Activated CD4-positive, alpha-beta T cell treated with anti-CD3 and anti-CD28 coated beads for 48 hours (primary cell): Measurements from ENCODE around the gene ZBTB16.

Experiments used
- DNase-seq: peaks from one replicate; pipeline ENCODE4 v3.0.0-alpha.2; 2020

ZBTB16 gene

DNA sequence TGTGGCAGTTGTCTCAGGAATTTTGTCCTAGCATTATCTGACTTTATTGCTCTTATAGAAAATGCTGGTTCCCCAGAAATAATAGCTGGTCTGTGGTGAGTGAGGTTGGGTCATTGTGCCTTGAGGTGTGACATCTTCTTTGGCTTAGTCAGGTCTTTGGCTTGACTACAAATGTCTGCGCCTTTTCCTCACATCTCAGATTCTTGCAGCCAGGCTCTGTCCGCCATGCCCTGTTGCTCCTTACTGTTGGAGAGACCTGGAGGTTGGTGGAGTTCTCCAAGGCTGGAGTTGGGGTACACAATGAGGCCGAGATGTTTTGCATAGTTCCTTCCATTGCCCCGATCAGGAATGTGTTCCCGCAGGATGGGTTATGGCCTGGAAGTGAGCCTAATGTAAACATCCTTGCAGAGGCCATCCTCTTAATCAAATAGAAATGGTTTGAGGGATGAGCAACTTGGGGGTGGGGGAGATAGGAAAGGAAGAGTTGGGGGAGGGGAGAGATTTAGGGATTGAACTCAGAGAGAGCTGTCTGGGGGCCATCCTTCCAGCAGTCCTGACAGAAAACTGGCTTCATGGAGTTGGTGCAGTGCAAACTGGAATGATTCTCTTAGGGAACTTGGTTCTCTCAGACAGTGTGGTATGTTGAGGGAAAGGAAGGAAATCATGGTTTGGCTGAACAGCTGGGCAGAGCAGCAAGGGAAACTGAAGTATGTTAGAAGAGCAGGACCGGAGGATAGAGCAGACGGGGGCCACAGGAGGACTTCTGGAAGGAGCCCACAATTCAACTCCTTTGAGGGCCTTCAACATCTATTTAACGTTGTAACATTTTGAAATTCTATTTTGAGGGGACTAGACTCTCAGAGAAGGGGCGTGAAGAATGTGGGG lies 49.9 kb downstream of the ZBTB16 start:
- no peak for DNase-seq

DNA sequence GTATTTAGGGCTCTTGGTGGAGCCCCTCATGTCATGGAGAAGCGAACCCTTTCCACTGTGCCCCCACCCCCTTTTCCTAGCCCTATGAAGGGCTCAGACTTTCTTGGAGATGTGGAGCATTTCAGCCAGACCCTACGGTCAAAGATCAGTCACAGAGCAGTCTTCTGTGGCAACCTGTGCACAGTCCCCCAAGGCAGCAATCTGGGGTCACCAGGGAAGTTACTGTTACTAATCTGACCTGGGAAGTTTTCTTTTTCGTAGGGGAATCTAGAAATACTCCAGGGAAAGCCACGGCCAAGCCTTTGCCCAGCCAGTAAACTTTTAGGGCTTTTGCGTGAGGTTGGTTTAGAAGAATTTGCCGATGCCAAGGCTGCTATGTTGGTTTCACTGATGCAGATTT lies 50.6 kb downstream of the ZBTB16 start:
- no peak for DNase-seq

DNA sequence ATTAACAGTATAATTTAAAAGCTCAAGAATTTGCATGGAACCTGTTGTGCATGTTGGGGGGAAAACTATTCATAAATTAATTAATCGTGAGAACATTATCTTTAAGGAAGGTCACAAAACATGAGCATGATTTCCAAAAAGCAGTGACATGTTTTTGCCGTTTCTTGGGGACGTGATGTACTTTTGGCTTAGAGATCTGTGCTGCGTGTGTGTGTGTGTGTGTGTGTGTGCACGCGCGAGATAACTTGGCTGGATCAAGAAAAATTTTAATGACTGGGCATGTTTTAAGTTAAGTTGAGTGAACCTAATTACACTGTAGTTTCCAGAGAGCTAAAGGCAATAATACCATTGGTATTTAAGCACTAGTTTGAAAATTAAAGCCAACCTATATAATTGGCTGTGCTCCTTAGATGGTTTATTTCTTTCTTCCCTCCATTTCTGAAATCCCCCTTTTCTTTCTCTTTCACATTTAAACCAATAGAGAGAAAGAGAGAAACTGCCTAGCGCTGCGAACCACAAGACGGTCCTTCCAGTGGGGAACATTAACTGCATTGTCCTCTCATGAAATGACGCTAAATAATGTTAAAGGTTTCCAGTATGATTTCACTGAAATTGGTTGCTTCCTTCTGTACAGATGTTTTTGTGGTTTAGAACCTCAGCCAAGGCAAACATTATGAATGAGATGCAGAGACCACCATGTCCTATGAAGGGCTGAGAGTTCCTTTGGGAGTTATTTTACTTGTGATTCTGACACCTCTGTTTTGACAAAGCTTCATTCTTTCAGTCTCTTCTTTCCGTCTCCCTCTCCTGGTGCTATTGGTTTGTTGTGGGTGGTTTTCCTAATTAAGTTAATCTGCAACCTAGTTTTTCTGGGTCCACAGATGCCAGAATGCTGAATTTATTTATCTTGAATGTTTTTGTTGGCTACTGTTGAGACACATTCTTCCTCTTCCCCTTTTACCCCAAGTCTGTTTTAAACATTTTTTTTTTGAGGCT lies 51.7 kb downstream of the ZBTB16 start:
- DNase-seq, result no peak

DNA sequence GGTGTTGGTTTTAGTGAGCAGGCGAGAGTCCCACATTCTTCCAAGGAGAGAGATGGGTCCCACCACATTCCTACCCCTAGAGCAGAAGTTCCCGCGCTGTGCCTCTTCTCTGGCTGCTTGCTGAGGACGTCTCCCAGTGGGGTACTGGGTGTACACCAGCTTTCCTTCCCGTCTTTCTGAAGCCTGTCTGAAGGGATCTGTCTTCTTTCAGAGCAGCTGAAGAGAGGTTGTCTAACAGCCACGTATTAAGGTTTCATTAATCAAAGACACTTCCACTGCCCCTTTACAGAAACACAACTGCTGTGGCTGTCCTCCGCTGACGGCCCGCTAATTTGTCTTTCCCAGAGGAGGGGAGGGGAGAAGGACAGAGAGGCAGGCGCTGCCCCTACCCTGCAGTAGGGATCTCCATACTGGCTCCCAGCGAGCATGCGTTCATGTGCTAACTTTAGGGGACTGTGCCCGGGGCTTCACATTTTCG lies 56.0 kb downstream of the ZBTB16 start:
- no peak for DNase-seq

DNA sequence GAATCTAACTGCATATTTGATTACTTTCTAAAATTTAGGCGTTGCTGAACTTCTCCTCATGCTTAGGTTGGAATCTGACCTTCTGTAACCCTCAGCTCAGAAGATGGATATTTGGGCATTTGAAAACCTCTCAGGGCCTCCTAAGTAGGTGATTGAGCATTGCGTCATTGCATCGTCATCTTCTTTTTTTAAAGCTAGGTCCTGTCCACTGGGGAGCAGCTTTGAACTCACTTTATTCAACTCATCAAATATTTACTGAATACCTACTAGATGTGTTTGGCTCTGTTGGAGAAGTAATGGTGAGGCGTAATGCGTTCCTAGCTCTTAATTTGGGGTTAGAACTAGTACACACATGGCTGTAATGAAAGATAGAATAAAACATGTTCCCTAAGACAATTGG lies 56.8 kb downstream of the ZBTB16 start:
- no peak for DNase-seq

DNA sequence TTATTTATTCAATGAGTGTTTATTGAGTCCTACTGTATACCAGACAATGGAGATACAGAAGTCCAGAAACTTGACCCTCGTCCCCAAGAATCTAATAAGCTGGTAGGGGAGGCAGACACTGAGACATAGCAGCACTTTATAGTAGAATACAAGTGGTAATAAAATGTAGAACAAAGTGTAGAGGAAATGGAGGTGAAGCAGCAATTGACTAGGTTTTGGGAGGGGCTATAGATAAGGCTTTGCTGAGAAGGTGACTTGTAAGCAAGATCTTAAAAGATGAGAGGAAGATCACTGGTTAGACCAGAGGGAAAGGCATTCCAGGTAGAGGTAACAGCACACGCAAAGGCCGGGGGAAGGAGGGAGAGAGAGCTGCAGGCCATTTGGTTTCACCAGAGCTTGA lies 57.3 kb downstream of the ZBTB16 start:
- no peak for DNase-seq

DNA sequence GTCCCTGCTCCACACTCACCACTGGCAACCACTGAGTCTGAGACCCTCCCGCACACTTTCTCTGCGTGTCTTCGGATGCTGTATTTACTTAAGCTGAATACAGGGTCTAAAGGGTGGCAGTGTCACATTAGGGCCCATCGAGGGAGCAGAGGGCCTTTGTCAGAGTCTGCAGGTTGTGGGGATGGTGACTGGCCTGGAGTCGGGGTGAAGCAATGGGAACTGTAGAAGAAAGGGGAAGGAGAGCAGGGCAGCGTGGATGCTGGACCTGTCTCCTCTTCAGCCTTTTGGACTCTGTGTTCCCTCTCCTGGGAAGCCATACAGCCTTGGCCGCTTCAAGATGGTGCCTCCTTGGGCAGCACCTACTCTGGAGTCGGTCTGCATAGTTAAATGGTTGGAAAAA lies 61.1 kb downstream of the ZBTB16 start:
- DNase-seq, result no peak

DNA sequence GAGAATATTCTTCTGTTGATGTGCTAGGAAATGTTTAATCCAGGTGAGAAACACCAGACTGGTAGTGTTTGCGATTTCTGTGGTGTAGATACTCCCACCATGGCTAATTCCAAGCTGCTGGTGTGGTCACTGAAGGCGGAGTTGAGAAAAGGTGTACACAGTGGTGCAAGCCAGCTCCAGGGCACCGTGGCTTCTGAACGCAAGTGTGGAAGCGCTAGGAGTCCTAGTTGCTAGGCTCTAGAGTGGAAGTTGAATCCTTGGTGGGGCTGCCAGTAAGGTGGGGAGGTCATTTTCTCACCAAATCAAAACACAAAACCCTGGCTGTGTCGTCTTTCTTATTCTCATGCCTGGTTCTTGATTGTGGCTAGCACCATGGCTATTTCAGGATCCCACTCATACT lies 61.6 kb downstream of the ZBTB16 start:
- no peak for DNase-seq

DNA sequence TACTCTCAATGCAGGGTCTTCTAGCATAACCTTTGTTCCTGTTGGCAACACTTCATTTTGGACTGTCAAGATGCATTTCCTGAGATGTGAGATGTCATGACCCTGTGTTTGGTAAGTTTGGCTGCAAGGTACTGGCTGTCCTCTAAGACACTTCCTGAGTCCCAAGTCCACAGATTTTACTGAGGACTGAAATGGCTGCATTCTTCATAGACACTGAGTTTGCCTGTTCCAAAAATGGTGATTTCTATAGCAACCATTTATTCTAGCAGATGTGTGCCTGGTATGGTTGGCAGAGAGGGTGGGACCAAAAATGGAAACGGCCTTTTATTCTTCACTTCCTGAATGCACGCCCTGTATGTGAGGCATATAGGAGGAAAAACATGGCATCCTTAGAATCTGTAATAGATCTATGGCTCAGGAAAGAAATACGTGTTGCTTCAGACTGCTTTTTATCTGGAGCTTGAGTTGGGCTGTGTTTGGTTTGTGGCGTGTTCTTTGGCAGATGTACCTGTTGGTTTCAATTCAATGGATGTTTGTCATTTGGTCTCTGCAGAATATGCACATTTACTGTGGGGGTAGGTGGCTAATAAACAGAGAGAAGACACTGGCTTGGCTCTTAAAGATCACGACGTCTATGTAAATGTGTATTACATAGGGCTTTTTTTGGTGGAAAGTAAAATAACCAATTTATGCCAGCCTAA lies 62.4 kb downstream of the ZBTB16 start:
- DNase-seq, result no peak

DNA sequence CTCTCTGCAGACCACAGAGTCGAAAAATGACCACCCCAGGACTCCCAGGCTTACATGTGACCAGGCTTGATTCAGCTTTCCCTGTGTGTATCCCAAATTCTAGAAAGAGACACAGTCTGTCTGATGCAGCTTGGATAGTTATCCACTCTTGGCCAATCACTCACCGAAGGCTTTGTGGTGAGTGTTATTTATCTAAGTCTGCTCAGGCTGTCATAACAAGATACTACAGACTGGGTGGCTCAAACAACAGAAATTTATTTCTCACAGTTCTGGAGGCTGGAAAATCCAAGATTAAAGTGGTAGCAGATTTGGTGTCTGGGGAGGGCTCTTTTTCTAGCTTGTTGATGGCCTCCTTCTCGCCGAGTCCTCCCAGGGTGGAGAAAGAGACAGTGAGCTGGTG lies 63.2 kb downstream of the ZBTB16 start:
- no peak for DNase-seq

DNA sequence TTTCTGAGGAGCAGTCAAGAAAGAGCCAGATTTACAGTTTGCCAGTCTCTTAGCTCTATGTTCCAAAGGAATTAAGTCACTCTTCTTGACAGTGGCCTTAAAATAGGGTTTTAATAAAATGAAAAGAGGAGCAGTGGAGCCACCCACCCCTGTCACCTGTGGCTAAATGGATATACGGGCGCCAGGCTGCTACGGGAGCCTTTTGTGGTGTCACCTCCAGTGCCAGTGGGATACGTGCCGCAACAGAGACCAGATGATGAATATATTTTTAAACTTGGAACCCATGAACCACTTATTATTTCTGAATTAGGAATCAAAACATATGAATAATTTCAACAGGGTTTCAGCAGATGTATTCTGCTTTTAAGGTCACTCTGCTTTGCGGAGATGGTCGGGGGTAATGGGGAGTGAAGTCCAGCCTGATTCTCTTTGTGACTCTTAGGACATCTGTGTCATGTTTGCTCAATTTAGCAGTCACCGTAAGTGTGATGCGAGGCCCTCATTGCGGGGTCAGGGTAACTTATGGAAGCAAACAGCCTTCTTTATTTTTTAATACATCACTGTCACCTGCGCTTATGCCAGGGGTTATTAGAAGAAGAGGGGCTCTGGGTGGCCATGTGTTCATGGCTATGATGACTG lies 64.3 kb downstream of the ZBTB16 start:
- no peak for DNase-seq

DNA sequence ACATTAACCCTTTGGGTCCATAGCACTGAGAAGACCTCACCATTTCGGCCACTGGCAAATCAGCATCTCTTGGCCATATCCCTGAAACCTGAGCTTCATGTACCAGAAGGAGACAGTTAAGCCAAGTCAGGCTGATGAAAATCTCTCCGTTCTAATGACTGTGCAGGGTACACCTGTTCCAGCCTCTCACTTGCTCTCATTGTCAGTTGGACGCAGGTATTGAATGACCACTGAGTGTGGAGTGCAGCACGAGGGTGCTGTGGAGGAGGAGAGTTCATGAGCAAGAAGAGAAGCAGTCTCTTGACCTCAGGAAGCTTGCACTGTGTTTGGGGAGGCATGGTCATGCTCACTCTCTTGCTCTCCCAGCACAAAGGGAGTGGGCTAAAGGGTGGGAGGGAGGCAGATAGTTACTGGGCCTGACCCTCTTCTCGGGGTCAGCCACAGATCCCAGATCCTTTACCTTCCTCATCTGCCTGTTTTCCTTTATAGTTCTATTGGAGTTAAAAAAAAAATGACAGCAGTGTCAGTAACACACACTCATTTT lies 65.2 kb downstream of the ZBTB16 start:
- no peak for DNase-seq

DNA sequence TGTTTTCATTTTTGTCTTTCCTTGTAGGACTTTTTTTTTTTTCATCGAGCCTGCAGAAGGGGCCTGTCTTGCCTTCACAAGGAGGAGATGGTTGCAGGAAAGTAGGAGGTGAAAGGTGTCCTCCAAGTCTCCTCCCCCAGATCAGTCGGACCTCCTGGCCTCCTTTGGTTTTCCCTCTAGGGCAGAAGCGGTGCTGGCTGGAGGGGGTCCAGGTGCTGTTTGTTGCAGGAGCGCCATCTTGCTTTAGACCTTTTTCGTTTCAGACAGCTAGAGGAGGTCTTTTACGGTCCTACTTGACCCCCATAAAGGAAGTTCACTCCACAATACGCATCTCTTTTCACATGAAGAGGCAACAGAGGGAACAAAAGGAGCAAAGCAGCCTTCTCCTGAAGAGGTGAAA lies 66.0 kb downstream of the ZBTB16 start:
- no peak for DNase-seq

DNA sequence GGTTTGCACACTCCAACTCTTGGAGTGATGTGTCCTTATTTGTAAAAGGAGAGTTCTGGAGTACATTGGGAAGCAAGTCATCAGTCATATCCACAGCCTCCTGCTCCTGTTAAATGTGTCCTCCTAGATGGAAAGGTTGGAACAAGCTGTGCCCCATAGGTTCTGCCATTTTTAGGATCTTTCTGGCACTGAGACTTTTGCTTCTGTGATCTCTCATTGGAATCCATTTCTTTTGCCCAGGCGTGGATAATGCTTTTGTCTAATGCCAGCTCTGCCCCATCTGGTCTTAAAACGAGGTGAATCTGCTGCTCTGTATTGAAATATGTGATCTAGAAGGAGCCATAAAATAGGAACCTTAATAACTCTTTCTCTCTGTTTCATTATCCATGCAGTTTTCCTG lies 66.4 kb downstream of the ZBTB16 start:
- DNase-seq, result no peak

DNA sequence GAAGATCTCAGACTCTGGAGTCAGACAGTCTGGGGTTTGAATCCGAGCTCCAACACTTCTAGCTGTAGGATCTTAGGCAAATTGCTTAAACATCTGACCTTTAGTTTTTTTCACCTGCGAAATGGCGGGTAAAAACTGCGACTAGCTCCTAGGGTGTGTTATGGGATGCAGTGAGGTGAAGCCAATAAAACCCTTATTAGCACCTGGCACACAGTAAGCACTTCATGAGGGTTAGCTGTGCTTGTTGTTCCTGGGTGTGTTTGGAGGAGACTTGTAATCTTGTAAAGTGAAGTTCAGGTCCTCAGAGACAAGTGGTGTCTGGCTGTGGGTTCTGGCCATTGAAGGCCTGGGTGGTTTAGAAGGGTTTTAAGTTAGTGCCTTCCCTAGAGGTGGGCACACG lies 68.9 kb downstream of the ZBTB16 start:
- DNase-seq, result no peak

DNA sequence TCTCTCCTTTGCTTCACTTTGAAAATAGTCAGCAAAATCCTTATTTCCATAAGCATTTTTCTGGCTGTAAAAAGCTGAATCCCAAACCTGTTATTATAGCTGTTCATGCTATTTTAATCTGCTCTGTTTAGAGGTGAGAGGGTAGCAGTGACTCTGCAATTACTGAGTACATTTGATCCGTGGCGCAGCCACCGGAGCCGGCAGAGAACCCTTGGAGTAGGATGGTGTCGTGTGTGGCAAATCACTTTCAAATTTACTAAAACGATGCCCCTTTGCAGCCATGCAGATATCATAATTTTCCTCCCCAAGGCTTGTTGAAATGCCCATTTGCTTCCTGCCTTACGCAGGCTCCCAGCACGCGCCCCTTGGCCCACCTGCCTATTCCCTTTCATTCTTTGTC lies 69.6 kb downstream of the ZBTB16 start:
- DNase-seq, result no peak

DNA sequence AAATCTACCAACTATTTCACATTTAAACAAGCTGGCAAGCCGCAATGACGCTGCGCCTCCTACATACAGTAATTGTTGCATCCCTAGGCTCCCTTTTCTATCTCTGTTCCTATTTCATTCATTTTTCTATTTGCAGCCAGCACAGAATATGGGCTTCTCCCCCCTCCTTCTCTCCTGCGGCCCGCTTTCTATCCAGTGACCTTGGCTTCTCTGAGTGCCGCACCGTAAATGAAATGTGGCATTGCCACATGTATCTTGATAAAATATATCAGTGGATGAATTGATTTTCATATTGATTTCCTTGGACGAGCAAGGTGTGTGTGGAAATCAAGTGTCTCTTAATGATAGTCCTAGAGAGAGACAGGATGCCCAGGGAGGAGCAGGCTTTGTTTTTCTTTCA lies 70.2 kb downstream of the ZBTB16 start:
- no peak for DNase-seq

DNA sequence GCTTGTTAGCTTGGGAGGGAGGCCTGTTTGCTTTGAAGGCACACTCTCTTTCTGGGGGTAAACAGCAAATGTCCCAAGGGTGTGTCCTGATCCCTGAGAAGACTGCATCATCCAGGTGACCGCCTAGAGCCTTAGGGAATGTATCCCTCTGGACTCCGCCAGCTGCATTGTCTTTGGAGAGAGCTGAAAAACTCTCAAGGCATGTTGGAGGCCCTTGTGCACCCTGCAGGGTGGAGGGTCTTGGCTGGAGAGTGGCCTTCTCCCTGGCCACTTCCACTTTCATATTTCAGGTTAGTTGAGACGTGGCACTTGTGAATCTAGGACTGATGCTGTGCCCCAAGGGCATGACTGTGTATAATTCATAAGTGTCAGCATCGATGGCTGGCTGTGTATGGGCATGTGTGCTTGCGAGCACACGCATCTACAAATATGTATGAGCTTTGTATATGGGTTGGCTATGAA lies 70.6 kb downstream of the ZBTB16 start:
- DNase-seq, result no peak

DNA sequence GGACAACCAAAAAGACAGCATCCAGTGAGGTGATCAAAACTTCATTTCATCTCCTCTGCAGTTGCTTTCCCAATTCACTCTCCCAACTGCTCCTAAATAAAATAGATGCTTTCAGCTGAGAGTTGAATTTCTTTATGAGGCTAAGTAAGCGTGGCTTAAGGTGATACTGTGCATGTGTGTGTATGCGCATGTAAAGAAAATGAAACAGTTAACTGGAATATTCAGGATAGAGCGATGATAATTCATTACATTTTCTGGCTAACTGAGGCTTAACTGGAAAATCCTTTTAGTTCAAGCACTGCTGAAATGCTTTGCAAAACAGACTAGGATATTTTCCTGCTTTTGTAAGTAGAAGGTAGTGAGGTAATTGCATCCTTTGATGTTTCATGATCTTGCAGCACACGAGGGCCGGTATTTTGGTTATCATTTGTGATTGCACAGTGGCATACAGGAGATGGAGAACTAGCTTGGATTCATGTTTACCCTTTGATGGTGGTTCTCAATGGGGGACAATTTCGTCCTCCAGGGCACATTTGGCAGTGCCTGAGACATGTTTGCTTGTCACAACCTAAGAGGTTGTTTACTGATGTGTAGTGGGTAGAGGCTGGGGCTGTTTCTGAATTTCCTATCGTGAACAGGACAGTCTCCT lies 71.2 kb downstream of the ZBTB16 start:
- DNase-seq, result no peak

DNA sequence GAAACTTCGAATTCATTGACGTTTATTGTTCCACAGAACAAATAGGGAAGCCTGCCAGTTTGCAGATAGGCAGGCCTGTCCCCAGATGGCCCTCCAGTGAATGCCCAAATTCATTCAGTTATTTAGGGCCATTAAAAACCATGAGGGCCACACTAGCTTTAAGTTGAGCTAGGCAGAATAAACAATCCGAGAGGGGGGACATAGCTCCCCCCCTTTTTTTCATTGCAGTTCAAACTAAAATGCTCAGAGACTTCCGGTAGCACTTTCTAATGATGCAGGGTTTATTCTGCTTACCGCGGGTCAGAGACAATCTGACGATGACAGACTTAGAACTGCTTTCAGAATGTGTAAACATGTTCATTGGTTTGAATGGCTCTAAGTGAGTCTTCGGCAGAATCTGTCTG lies 72.0 kb downstream of the ZBTB16 start:
- DNase-seq, result no peak

DNA sequence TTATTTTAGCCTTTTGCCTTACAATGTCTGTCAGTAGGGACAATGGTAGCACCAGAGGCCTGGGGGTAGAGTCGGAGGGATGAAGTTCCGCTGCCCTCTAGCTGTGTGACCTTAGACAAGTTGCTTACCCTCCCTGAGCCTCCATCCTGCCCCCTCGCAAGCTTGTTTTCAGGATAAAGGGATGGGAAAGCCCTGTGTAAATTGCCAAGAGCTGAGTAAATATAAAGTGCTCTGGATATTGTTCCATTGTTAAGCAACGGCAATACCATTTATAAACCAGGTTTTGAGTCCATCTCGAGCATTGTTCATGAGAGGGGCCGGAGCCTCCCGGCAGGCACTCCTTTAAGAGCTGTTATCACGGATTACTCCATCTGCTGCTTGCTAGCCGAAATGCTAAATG lies 72.9 kb downstream of the ZBTB16 start:
- no peak for DNase-seq

DNA sequence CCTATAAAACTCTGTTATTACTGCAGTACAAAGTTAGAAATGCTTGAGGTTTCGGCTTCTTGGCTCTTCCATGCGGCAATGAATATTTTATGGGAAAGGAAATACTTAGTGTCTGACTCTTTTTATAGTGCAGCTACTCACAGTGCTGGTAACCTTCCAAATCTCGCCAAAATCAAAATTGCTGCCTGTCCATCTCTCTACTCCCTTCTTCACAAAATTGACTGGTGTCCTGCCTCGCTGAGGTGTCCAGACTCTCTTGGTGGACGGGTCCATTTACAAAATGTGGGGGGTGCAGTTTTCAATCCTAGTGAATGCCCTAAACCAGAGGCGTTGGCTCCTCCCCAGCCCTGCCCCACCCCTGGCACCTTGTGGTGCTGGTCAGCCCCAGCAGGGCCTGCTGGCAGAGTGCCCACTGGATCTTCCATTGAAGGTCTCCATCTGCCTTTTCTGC lies 73.5 kb downstream of the ZBTB16 start:
- no peak for DNase-seq
